Retinal pigment epithelial cell (primary cell): ENCODE results near the gene CNGA3.

ENCODE experiments used
- DNase-seq: peaks from one replicate; pipeline ENCODE4 v3.0.0-alpha.2; 2010; ENCODE audit warnings: low read depth
- H3K4me3 ChIP-seq: 2 replicates; pipeline ENCODE4 v1.5.1; 2011; ENCODE audit warnings: mild to moderate bottlenecking, low read length, control low read depth, moderate library complexity
- TF ChIP-seq, protein P1 (sequence below): conservative IDR thresholded peaks from 2 replicates; pipeline ENCODE4 v1.5.1; 2011; ENCODE audit warnings: low read depth, low read length, control low read depth, inconsistent platforms

Gene CNGA3

DNA sequence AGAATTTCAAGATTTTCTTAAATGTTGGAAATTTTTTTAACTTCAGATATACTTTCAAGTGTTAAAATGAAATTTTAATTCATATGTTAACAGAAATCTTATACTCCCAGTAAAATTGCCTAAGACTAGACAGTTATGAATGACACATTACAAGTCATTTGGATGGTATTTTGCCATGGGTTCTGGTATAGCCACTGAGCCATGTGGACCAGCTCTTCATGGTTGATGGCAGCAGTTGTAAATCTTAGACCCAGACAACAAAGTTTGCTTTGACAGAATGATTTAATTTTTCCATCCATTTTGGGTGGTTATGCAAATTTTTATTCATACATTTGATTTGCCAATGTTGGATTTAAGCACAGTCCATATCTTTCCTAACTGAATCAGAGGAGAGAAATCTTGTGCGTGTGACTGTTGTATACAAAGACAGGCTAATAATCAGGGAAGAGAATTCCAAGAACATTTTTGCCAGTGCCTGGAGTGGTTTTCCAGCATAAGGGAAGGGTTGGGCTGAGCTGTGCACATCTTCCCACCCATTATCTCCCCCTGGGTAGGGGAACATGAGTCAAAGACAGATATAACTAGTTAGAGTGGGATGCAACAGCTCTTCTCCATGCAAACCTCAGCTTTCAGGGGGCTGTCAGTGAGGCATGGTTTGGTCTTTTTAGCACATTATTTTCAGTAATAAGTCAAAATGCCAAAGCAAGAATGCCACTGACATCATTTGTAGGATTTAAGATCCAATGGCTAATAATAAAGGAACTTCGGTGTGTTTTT is 70.3 kb downstream of the CNGA3 start:
- no peak for DNase-seq
- TF ChIP-seq, protein P1, sequence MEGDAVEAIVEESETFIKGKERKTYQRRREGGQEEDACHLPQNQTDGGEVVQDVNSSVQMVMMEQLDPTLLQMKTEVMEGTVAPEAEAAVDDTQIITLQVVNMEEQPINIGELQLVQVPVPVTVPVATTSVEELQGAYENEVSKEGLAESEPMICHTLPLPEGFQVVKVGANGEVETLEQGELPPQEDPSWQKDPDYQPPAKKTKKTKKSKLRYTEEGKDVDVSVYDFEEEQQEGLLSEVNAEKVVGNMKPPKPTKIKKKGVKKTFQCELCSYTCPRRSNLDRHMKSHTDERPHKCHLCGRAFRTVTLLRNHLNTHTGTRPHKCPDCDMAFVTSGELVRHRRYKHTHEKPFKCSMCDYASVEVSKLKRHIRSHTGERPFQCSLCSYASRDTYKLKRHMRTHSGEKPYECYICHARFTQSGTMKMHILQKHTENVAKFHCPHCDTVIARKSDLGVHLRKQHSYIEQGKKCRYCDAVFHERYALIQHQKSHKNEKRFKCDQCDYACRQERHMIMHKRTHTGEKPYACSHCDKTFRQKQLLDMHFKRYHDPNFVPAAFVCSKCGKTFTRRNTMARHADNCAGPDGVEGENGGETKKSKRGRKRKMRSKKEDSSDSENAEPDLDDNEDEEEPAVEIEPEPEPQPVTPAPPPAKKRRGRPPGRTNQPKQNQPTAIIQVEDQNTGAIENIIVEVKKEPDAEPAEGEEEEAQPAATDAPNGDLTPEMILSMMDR = no peak
- H3K4me3 ChIP-seq = no peak overlapping the region

DNA sequence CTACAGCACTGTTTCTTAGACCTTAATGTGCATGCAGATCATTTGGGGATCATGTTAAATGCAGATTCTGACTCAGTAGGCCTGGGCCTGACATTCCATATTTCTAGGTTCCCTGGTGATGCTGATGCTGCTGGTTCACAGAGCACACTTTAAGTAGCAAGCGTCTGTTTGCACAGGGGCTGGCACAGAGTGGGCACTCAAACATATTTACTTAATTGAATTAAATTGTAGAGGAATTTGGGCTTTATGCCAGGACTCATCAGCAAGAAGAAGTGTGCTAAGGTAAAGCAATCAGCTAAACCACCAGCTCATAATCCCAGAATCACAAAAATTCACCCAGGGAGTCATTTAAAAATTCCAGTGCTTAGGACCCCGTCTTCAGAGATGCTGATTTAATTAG is 73.3 kb downstream of the CNGA3 start:
- no peak overlapping the region for H3K4me3 ChIP-seq
- TF ChIP-seq, protein P1 = no peak
- no peak for DNase-seq

DNA sequence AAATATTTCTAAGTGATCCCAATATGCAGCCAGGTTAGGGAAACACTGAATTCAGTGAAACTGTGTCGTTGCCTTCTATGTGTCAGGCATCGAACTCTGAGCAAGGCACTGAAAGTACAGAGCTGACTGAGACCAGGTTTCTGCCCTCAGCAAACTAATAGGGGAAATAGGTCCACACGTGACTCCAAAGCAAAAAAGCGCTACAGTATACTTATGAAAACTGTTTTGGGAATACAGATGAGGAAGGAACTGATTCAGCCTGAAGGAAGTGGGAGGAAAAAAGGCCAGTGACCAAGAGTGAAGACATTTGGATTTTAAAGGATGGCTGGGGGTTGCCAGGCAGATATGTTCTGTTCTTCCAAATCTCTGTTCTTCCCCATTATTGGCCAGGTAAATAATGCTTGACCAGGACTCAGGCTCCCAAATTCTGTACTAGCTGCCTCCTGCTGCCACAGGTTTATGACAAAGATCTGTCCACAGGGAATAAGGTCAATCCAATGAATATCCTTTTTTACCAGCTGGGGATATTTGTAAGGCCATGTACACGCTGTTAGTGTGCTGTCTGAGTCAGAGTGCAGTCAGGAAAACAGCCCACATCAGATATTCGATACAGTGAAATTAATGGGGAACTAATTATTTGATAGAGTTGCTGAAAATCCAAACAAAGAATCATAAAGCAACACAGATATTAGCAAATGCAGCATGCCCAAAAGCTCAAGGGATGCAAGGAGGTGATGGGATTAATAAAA is 73.9 kb downstream of the CNGA3 start:
- DNase-seq = no peak
- TF ChIP-seq, protein P1 = no peak
- no peak overlapping the region for H3K4me3 ChIP-seq

DNA sequence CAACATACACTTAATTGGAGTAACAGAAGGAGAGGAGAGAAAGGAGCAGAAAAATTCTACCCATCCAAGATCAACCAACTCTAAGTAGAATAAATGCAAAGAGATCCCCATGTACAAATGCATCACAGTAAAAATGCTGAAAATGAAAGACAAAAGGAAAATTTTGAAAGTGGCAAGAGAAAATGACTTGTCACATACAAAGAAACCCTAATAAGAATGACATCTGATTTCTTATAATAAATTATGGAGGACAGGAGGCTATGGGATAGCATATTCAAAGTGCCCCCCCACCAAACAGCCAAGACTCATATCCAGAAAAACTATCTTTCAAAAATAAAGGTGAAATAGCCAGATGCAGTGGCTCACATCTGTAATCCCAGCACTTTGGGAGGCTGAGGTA is 76.2 kb downstream of the CNGA3 start:
- no peak overlapping the region for H3K4me3 ChIP-seq
- DNase-seq = no peak
- TF ChIP-seq, protein P1 = no peak

DNA sequence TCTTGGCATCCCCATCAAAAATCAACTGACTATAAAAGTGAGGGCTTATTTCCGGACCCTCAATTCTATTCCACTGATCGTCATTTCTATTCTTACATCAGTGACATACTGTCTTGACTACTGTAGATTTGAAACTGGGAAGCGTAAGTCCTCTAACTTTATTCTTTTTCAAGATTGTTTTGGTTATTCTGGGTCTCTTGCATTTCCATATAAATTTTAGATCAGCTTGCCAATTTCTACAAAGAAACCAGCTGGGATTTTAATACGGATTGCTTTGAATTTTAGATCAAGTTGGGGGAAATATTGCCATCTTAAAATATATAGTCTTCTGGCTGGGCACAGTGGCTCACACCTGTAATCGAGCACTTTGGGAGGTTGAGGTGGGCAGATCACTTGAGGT is 80.5 kb downstream of the CNGA3 start:
- no peak overlapping the region for H3K4me3 ChIP-seq
- TF ChIP-seq, protein P1 = no peak
- no peak for DNase-seq

DNA sequence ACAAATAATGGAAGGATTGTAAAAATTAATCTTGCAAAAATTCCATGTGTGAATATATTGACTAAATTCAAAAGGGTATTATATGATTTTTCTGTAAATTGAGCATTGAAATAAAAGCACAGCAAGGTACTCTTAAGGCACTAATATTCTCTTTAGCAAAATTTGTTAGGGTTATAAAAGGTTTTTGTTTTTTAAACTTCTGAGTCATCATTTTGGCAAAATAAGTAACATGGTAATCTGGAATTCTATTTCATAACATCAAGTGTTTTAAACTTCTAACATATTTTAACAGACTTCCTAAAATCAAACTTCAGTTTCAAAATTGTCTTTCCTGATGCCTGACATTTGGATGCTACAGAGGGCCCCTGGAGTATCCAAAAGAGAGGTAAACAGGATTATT is 85.9 kb downstream of the CNGA3 start:
- no peak overlapping the region for H3K4me3 ChIP-seq
- DNase-seq = no peak

More for the DNA sequence above, 85.9 kb downstream of the CNGA3 start:
- TF ChIP-seq, protein P1 = no peak
